Measurements from ENCODE around the gene DBNL.
A peak's percentile ranks its signal among the peaks of the same experiment; 100 is the strongest.

The DBNL gene

GRCh38 chr7:44101966-44102845 is 57.7 kb downstream of the DBNL start:
- DNase-seq (ENCODE audit: low spot score) = no peak

DNA sequence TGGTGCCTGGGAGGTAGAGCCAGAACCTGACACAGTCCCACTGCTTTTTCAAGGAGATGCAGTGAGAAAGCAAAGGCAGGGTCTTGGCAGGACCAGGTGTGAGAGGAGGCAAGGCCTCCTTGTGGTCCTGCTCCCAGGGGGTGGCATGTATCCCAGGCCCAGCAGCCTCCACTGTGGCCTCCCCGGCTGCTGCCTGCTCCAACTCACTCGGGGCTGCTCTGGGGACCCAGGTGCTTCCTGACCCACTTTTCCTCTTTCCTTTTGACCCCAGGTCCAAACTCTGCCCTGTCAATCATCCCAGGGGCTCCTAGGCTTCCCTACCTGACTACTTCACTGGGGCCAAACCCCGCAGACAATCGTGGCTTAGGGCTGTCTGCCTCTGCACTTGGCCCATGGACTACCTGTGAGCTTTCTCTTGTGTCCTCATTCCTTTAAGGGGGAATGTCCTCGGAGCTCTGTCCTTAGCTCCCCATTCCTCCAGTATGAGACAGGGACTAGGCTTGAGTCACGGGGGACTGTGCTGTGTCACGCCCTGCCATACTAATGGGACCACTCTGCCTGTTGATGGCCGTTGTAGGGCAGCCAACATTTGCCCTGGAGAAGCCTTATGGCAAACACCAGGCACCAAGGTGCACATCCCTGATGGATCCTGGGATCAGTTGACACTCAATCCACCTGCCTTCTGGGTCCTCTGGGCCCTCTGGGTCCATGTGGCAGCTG is 58.5 kb downstream of the DBNL start:
- DNase-seq (ENCODE audit: low spot score) = no peak
- TF ChIP-seq CTCF (IDR thresholded peaks at IDR 0.05; ENCODE audit: extremely low read depth, missing control alignments) = no peak

More at GRCh38 chr7:44101966-44102845, 57.7 kb downstream of the DBNL start:
- TF ChIP-seq CTCF (IDR thresholded peaks at IDR 0.05; ENCODE audit: extremely low read depth, missing control alignments) = no peak

- TF ChIP-seq CTCF (IDR thresholded peaks at IDR 0.05; ENCODE audit: extremely low read depth, missing control alignments) = no peak
- DNase-seq (ENCODE audit: low spot score) = no peak
Measured at GRCh38 chr7:44103566-44103922, 59.0 kb downstream of the DBNL start.

DNA sequence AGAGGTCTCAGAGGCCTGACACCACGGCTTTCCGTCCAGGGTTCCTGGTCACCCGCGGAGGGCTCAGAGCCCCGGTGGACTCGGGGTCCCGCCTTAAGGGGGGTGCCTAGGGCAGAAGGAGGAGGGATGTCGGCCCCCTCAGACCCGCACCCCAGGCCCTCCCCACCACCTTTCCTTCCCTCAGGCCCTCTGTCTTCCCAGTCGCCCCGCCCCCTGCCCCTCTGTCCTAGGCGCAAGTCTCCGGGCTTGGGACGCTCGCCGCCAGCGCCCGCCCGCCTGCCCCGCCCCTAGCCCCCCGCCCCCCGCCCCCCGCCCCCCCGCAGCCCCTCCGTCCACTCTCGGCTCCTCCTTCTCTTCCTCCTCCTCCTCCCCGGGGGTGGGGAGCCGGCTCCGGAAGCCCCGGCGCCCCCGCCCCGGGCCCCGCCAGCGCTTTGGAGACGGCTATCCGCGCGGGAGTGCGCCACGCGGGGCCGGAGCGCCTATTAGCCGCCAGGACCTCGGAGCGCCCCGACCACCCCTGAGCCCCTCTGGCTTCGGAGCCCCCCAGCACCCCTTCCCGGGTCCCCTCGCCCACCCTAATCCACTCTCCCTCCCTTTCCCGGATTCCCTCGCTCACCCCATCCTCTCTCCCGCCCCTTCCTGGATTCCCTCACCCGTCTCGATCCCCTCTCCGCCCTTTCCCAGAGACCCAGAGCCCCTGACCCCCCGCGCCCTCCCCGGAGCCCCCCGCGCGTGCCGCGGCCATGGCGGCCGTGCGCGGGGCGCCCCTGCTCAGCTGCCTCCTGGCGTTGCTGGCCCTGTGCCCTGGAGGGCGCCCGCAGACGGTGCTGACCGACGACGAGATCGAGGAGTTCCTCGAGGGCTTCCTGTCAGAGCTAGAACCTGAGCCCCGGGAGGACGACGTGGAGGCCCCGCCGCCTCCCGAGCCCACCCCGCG is 59.7 kb downstream of the DBNL start, which contains the start of gene AEBP1:
AEBP1 (plus strand) TSS at position 423 of the 937 bp plus-strand sequence; CDS start at position 744, 321 bp downstream.
- peak; percentile 82 for DNase-seq (ENCODE audit: low spot score)
- no peak for TF ChIP-seq CTCF (IDR thresholded peaks at IDR 0.05; ENCODE audit: extremely low read depth, missing control alignments)

DNA sequence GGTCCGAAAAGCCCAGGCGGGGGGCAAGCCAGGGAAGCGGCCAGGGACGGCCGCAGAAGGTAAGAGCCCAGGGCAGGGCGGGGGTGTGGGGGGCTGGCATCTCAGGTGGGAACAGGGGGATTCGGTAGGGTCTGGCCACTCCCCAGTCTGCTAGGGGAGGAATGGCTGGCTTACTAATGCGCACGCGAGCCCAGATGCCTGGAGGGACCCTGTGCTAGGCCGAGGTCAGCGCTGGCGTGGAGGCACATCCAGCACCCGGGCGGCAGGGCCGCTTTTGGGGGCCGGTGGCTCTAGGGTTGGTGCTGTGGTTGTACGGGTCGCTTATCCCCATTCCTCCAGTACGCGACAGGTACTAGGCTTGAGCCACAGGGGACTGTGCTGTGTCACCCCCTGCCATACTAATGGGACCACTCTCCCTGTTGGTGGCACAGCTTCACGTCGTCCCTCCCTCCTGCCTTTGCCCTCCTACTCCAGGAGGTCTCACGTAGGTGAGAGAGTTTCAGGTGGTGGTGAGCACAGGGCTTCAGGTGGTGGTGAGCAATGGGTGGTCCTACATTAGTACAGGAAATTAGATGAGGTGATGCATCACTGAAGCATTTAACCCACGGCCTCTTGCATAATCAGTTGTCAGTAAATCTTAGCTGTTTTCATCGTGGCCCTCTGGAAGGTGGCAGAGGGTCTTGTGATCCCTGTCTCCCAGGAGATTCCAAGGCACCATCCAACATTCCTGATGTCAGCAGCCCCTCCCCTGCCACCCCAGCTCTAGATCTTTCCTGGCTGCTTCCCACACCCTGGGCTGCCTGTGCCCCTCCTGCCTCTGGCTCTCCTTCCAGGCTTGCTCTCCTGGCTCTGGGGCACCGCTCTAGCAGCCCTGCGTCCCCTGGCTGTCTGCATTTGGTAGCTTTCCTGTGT is 60.6 kb downstream of the DBNL start:
- no peak for TF ChIP-seq CTCF (IDR thresholded peaks at IDR 0.05; ENCODE audit: extremely low read depth, missing control alignments)
- peak; percentile 59 for DNase-seq (ENCODE audit: low spot score)

DNA sequence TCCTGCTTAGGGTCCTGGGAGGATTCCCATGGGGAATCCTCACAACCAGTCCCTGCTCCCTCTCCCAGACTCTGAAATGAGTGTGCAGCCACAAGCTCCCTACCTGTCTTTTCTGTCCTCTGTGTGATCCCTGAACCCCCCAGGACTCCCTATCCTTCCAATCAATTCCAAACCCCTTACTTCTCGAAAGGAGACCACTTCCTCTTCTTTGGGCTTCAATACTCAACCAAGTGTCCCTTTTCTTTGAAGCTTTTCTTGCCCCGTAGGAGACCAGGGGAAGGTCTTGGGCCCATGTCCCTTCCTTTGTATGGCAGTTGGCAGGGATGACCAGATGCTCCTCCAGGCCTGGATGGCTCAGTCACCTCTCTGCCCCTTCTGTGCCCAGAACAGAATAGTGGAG is 61.3 kb downstream of the DBNL start:
- no peak for TF ChIP-seq CTCF (IDR thresholded peaks at IDR 0.05; ENCODE audit: extremely low read depth, missing control alignments)
- DNase-seq (ENCODE audit: low spot score) = peak; percentile 33
